H1 (cell line): ENCODE results near the gene SPON2. TPM values are rescaled to one million over a fixed set of nuclear protein-coding genes. Genes with fewer than 3 reads are reported as not detected.

Experiments used
- CTCF ChIA-PET: fragments of 300-600 bp; sonication (Branson Sonifier 250); formaldehyde crosslinking; loops from one replicate; lab custom pipeline; 2021; ENCODE audit not compliant: partially characterized antibody; lab: Charles Lee
- POLR2A ChIA-PET: fragments of 300-600 bp; sonication (Branson Sonifier 250); formaldehyde crosslinking; loops from one replicate; lab custom pipeline; 2021; ENCODE audit warnings: inconsistent platforms; ENCODE audit not compliant: partially characterized antibody; lab: Charles Lee
- DNase-seq, 2 experiments: peaks; one replicate each; pipeline versions ENCODE4 v3.0.0 to v3.0.0-alpha.2; 2010 to 2022; ENCODE audit warnings: low spot score in 2 of 2, low read depth in 1 of 2, mixed read lengths in 1 of 2
- FAIRE-seq: peaks from 2 replicates; lab custom pipeline; 2011; peaks lifted over from hg19 to GRCh38; lab: Jason Lieb, UNC
- H2AFZ ChIP-seq: 2 replicates; pipeline ENCODE4 v1.8.1; 2012; ENCODE audit warnings: low read length, inconsistent platforms
- H2AK5ac ChIP-seq: 2 replicates; pipeline ENCODE4 v1.6.1; 2013; ENCODE audit warnings: low read depth, low read length
- H2BK120ac ChIP-seq: replicated peaks from 2 replicates; pipeline ENCODE3; 2013; ENCODE audit warnings: low read depth, low read length, inconsistent platforms
- H2BK12ac ChIP-seq: 2 replicates; pipeline ENCODE4 v1.6.1; 2013; ENCODE audit warnings: low read depth, low read length
- H2BK15ac ChIP-seq: 2 replicates; pipeline ENCODE4 v1.6.1; 2013; ENCODE audit warnings: low read length
- H2BK20ac ChIP-seq: 2 replicates; pipeline ENCODE4 v1.6.1; 2013; ENCODE audit warnings: low read length
- H2BK5ac ChIP-seq: 2 replicates; pipeline ENCODE4 v1.6.1; 2013; ENCODE audit warnings: low read depth, low read length
- H3K14ac ChIP-seq: 2 replicates; pipeline ENCODE4 v1.6.1; 2013; ENCODE audit warnings: inconsistent platforms; ENCODE audit not compliant: insufficient read length
- H3K18ac ChIP-seq: 2 replicates; pipeline ENCODE4 v1.6.1; 2013; ENCODE audit warnings: low read length; ENCODE audit errors: extremely low read depth
- H3K23ac ChIP-seq: 2 replicates; pipeline ENCODE4 v1.6.1; 2013; ENCODE audit warnings: inconsistent platforms; ENCODE audit not compliant: insufficient read length
- H3K23me2 ChIP-seq: 2 replicates; pipeline ENCODE4 v1.6.1; 2013; ENCODE audit warnings: low read depth, low read length
- H3K27ac ChIP-seq: 2 replicates; pipeline ENCODE4 v1.6.1; 2011; ENCODE audit warnings: low read depth, low read length, inconsistent platforms
- H3K27me3 ChIP-seq, 4 experiments: replicated peaks in 1 of 4; 1 replicate in 1 of 4; 2 replicates in 3 of 4; pipeline versions ENCODE4 v1.6.1 to v1.8.1; 2011 to 2013; ENCODE audit warnings: low read length in 3 of 4, mild to moderate bottlenecking in 3 of 4, inconsistent platforms in 2 of 4, mixed read lengths in 2 of 4, moderate library complexity in 1 of 4; ENCODE audit not compliant: control insufficient read depth in 3 of 4, insufficient read depth in 3 of 4; ENCODE audit errors: extremely low read depth in 1 of 4
- H3K36me3 ChIP-seq, 4 experiments: 2 replicates each; pipeline versions ENCODE4 v1.6.1 to v1.8.1; 2011 to 2013; ENCODE audit warnings: mild to moderate bottlenecking in 4 of 4, low read length in 3 of 4, moderate library complexity in 2 of 4, control low read depth in 1 of 4, inconsistent platforms in 1 of 4; ENCODE audit not compliant: insufficient read depth in 4 of 4, control insufficient read depth in 2 of 4
- H3K4ac ChIP-seq: replicated peaks from 2 replicates; pipeline ENCODE3; 2013; ENCODE audit warnings: low read length, low read depth, mixed read lengths, inconsistent platforms; ENCODE audit not compliant: insufficient read length
- H3K4me1 ChIP-seq, 4 experiments: replicated peaks in 1 of 4; 1 replicate in 1 of 4; 2 replicates in 3 of 4; pipeline versions ENCODE4 v1.6.1 to v1.8.1; 2011 to 2013; ENCODE audit warnings: low read length in 3 of 4, inconsistent platforms in 2 of 4, mixed read lengths in 1 of 4; ENCODE audit not compliant: insufficient read depth in 4 of 4, control insufficient read depth in 3 of 4
- H3K4me2 ChIP-seq, 2 experiments: 2 replicates each; pipeline versions ENCODE4 v1.6.1 to v1.8.1; 2011 to 2013; ENCODE audit warnings: low read depth in 2 of 2, low read length in 2 of 2, control low read depth in 1 of 2, inconsistent platforms in 1 of 2, mild to moderate bottlenecking in 1 of 2; ENCODE audit not compliant: insufficient read depth in 1 of 2
- H3K4me3 ChIP-seq, 4 experiments: fragments of 200-600, 300-600 bp in 1 of 4; sonication (generic), shearing (Covaris generic), sonication (Bioruptor Twin) in 1 of 4; 2 replicates each; pipeline versions ENCODE4 v1.5.1 to v1.8.1; 2011 to 2016; ENCODE audit warnings: low read length in 4 of 4, low read depth in 3 of 4, control low read depth in 2 of 4, inconsistent platforms in 2 of 4, mild to moderate bottlenecking in 2 of 4, mixed read lengths in 1 of 4, moderate library complexity in 1 of 4; ENCODE audit not compliant: insufficient read depth in 2 of 4; ENCODE audit errors: extremely low read depth in 1 of 4
- H3K56ac ChIP-seq: replicated peaks from 2 replicates; pipeline ENCODE3; 2013; ENCODE audit warnings: low read depth, mild to moderate bottlenecking, mixed read lengths, low read length, inconsistent platforms; ENCODE audit not compliant: insufficient read length
- H3K79me1 ChIP-seq: 2 replicates; pipeline ENCODE4 v1.6.1; 2013; ENCODE audit warnings: low read depth, low read length, control low read depth
- H3K79me2 ChIP-seq, 2 experiments: 2 replicates each; pipeline versions ENCODE4 v1.6.1 to v1.8.1; 2012 to 2013; ENCODE audit warnings: low read length in 2 of 2, mild to moderate bottlenecking in 2 of 2, inconsistent platforms in 1 of 2; ENCODE audit not compliant: insufficient read depth in 2 of 2, control insufficient read depth in 1 of 2
- H3K9ac ChIP-seq, 4 experiments: replicated peaks in 1 of 4; 1 replicate in 1 of 4; 2 replicates in 3 of 4; pipeline versions ENCODE4 v1.6.1 to v1.8.1; 2011 to 2013; ENCODE audit warnings: low read depth in 3 of 4, low read length in 3 of 4, control low read depth in 2 of 4, mild to moderate bottlenecking in 2 of 4, moderate library complexity in 2 of 4, inconsistent platforms in 1 of 4; ENCODE audit errors: extremely low read depth in 1 of 4
- H3K9me3 ChIP-seq, 2 experiments: 2 replicates each; pipeline versions ENCODE4 v1.6.1 to v1.8.1; 2012 to 2013; ENCODE audit warnings: mild to moderate bottlenecking in 2 of 2, moderate library complexity in 2 of 2, control low read depth in 1 of 2, inconsistent platforms in 1 of 2, low read depth in 1 of 2, low read length in 1 of 2, mixed read lengths in 1 of 2; ENCODE audit not compliant: insufficient read depth in 2 of 2
- H4K20me1 ChIP-seq, 2 experiments: replicated peaks in 1 of 2; 2 replicates each; pipeline versions ENCODE3 to v1.8.1; 2011 to 2013; ENCODE audit warnings: inconsistent platforms in 2 of 2, low read length in 2 of 2, mild to moderate bottlenecking in 1 of 2; ENCODE audit not compliant: insufficient read depth in 2 of 2, control insufficient read depth in 1 of 2
- H4K5ac ChIP-seq: 2 replicates; pipeline ENCODE4 v1.6.1; 2013; ENCODE audit warnings: low read length, low read depth, mixed read lengths, inconsistent platforms; ENCODE audit not compliant: insufficient read length
- H4K8ac ChIP-seq: 2 replicates; pipeline ENCODE4 v1.8.0; 2013; ENCODE audit warnings: mild to moderate bottlenecking, moderate library complexity, low read length, inconsistent platforms; ENCODE audit not compliant: insufficient read depth; ENCODE audit errors: extremely low read depth
- H4K91ac ChIP-seq: replicated peaks from 2 replicates; pipeline ENCODE3; 2013; ENCODE audit warnings: low read length, mixed read lengths, inconsistent platforms; ENCODE audit not compliant: insufficient read length
- BRCA1 ChIP-seq: IDR thresholded peaks from 2 replicates; pipeline ENCODE4 v1.6.1; 2012; ENCODE audit warnings: low read depth, low read length, improper control_type of control experiment
- CTBP2 ChIP-seq: IDR thresholded peaks from 2 replicates; pipeline ENCODE4 v1.7.0; 2011; ENCODE audit warnings: borderline replicate concordance, mild to moderate bottlenecking, moderate library complexity, mixed read lengths, low read length; ENCODE audit not compliant: insufficient read depth, insufficient read length
- GABPA ChIP-seq: IDR thresholded peaks from 2 replicates; pipeline ENCODE4 v1.6.1; 2011; ENCODE audit warnings: mild to moderate bottlenecking, low read length, moderate library complexity, borderline replicate concordance; ENCODE audit not compliant: insufficient read depth
- HDAC2 ChIP-seq, 2 experiments: fragments of 300-600 bp in 1 of 2; sonication (generic) in 1 of 2; IDR thresholded peaks; 2 replicates each; pipeline ENCODE4 v1.6.1; 2011 to 2012; ENCODE audit warnings: low read depth in 2 of 2, low read length in 2 of 2, mild to moderate bottlenecking in 2 of 2, moderate library complexity in 2 of 2, borderline replicate concordance in 1 of 2, inconsistent platforms in 1 of 2
- JUN ChIP-seq: IDR thresholded peaks from 2 replicates; pipeline ENCODE4 v1.6.1; 2011; ENCODE audit warnings: low read depth, mild to moderate bottlenecking, improper control_type of control experiment, low read length
- MAFK ChIP-seq: IDR thresholded peaks from 2 replicates; pipeline ENCODE4 v1.6.1; 2012; ENCODE audit warnings: low read depth, mild to moderate bottlenecking, improper control_type of control experiment, low read length
- NRF1 ChIP-seq: IDR thresholded peaks from 2 replicates; pipeline ENCODE4 v1.6.1; 2011; ENCODE audit warnings: mild to moderate bottlenecking, low read depth, low read length, improper control_type of control experiment
- TAF1 ChIP-seq: IDR thresholded peaks from 2 replicates; pipeline ENCODE4 v1.6.1; 2011; ENCODE audit warnings: mild to moderate bottlenecking, low read depth, low read length
- TBP ChIP-seq: IDR thresholded peaks from 2 replicates; pipeline ENCODE4 v1.6.1; 2011; ENCODE audit warnings: low read depth, low read length, improper control_type of control experiment
- ZNF274 ChIP-seq: IDR thresholded peaks from 2 replicates; pipeline ENCODE4 v1.7.0; 2012; ENCODE audit warnings: low read length, borderline replicate concordance; ENCODE audit errors: extremely low read depth
- WGBS, 2 experiments: shearing (Covaris generic) in 1 of 2; methylation state at CpG; one replicate each; pipeline versions ENCODE4 v1.1.6 to v1.1.7; 2013 to 2015; ENCODE audit warnings: low lambda C conversion rate in 2 of 2, mixed read lengths in 2 of 2, inconsistent platforms in 1 of 2, low coverage in 1 of 2, missing lambda C conversion rate in 1 of 2; ENCODE audit not compliant: insufficient replicate concordance in 2 of 2, insufficient coverage in 1 of 2, insufficient read length in 1 of 2; ENCODE audit errors: extremely low coverage in 1 of 2, missing lambda C conversion rate in 1 of 2; 5-methylcytosine and 5-hydroxymethylcytosine counted together
- polyA plus RNA-seq, 7 experiments: library from polyadenylated mRNA; depleted of rRNA in 3 of 7; stranded (reverse) in 5 of 7; unstranded in 2 of 7; fragments of >200 nt in 5 of 7; fragments of 200-250 nt in 2 of 7; gene quantifications; 1 replicate in 5 of 7; 2 replicates in 1 of 7; 4 replicates in 1 of 7; pipeline versions ENCODE4 v1.2.1 to v1.2.3, GENCODE V29; 2011 to 2013; ENCODE audit warnings: missing spikeins in 2 of 7, mixed read lengths in 2 of 7
- total RNA-seq: library from RNA; stranded (reverse); fragmentation: NEBNext Ultra II Directional; extraction: Animal tissue kit (Norgen Biotek cat#: 25700); gene quantifications from 2 replicates; pipeline ENCODE4 v1.2.1, GENCODE V29; 2021
- TF ChIP-seq, protein P1 (sequence below): IDR thresholded peaks from 2 replicates; pipeline ENCODE4 v1.6.1; 2012; ENCODE audit warnings: inconsistent platforms

Gene SPON2
- total and polyA plus RNA-seq, 2 of the 8 experiments (the other 6 are each of a cell fraction or from before 2014, with no cell fraction given): 2.8 to 3.2 TPM

- CTCF ChIA-PET: interaction anchor here (1.0 kb wide), 1 partner anchor 162 kb away, joined by 4 read pairs; no protein-coding TSS in a partner anchor
- H2AFZ ChIP-seq: no peak overlapping the region
- no peak for TF ChIP-seq NRF1
- no peak for TF ChIP-seq TAF1
- TF ChIP-seq HDAC2 (IDR thresholded peaks at IDR 0.05; ENCODE audit: borderline replicate concordance in 1 of 2, low read depth in 2 of 2, low read length in 2 of 2): no peak
- TF ChIP-seq TBP: no peak
- no peak for TF ChIP-seq GABPA
- no peak for TF ChIP-seq BRCA1
- no peak for TF ChIP-seq ZNF274
- TF ChIP-seq JUN: no peak
- TF ChIP-seq, protein P1, sequence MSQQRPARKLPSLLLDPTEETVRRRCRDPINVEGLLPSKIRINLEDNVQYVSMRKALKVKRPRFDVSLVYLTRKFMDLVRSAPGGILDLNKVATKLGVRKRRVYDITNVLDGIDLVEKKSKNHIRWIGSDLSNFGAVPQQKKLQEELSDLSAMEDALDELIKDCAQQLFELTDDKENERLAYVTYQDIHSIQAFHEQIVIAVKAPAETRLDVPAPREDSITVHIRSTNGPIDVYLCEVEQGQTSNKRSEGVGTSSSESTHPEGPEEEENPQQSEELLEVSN: no peak
- TF ChIP-seq MAFK: no peak
- no peak for TF ChIP-seq CTBP2
Observed at GRCh38 chr4:1194010-1194900, 21.9 kb upstream of the SPON2 start.

More at GRCh38 chr4:1194010-1194900, 21.9 kb upstream of the SPON2 start:
- Histone ChIP-seq H3K56ac (no peak overlapping the region), H2BK20ac (no peak overlapping the region), H3K9ac (no peak overlapping the region), H3K23me2 (no peaks in the 10 kb centered on the region), H2BK120ac (no peak overlapping the region), H3K4me1 (no peaks in the 10 kb centered on the region), H3K36me3 (no peaks in the 10 kb centered on the region), H3K18ac (no peak overlapping the region; the same call in 1 of the 2 replicates), H3K4ac (no peak overlapping the region), H3K79me1 (no peaks in the 10 kb centered on the region), H3K14ac (no peak overlapping the region), H3K79me2 (no peaks in the 10 kb centered on the region), H2AK5ac (no peak overlapping the region), H3K4me3 (no peak overlapping the region), H2BK15ac (no peak overlapping the region), H3K9me3 (no peaks in the 10 kb centered on the region), H3K27ac (no peak overlapping the region), H4K8ac (no peak overlapping the region; the same call in 1 of the 2 replicates), H2BK12ac (no peak overlapping the region), H2BK5ac (no peak overlapping the region), H4K5ac (no peak overlapping the region), H3K27me3 (no peaks in the 10 kb centered on the region; a peak in 2 of 7 replicates), H3K23ac (no peak overlapping the region), H4K20me1 (no peaks in the 10 kb centered on the region), H3K4me2 (no peak overlapping the region), H4K91ac (no peak overlapping the region)
- DNase-seq (peak in 1 of 2 experiments; percentile 52), FAIRE-seq (no peak)
- WGBS, 2 experiments: 94% methylated on average over 43 of the region's 52 CpGs; no CpG with 5 or more reads in 1 of the 2 experiments
- POLR2A ChIA-PET: interaction anchor here (1.6 kb wide), 1 partner anchor 9 kb away, joined by 4 read pairs; no protein-coding TSS in a partner anchor
